GM18507 (cell line): ENCODE data around the gene MICAL2.

Source experiments
- DNase-seq: peaks from one replicate; pipeline ENCODE4 v3.0.0; 2011; ENCODE audit warnings: low read depth; ENCODE audit not compliant: insufficient read length; ENCODE audit errors: extremely low spot score
- FAIRE-seq: peaks from 2 replicates; lab custom pipeline; 2011; peaks lifted over from hg19 to GRCh38; lab: Jason Lieb, UNC

The MICAL2 gene, protein sequence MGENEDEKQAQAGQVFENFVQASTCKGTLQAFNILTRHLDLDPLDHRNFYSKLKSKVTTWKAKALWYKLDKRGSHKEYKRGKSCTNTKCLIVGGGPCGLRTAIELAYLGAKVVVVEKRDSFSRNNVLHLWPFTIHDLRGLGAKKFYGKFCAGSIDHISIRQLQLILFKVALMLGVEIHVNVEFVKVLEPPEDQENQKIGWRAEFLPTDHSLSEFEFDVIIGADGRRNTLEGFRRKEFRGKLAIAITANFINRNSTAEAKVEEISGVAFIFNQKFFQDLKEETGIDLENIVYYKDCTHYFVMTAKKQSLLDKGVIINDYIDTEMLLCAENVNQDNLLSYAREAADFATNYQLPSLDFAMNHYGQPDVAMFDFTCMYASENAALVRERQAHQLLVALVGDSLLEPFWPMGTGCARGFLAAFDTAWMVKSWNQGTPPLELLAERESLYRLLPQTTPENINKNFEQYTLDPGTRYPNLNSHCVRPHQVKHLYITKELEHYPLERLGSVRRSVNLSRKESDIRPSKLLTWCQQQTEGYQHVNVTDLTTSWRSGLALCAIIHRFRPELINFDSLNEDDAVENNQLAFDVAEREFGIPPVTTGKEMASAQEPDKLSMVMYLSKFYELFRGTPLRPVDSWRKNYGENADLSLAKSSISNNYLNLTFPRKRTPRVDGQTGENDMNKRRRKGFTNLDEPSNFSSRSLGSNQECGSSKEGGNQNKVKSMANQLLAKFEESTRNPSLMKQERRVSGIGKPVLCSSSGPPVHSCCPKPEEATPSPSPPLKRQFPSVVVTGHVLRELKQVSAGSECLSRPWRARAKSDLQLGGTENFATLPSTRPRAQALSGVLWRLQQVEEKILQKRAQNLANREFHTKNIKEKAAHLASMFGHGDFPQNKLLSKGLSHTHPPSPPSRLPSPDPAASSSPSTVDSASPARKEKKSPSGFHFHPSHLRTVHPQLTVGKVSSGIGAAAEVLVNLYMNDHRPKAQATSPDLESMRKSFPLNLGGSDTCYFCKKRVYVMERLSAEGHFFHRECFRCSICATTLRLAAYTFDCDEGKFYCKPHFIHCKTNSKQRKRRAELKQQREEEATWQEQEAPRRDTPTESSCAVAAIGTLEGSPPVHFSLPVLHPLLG

GRCh38 chr11:12110201-12110713, at the start of gene MICAL2:
TSS of gene MICAL2 (plus strand) at chr11:12110590. CDS start at chr11:12162156, 51,566 bp downstream.
- DNase-seq = peak; percentile 88
- no peak for FAIRE-seq

GRCh38 chr11:12061851-12062560, 48.4 kb upstream of the MICAL2 start:
- FAIRE-seq = no peak
- DNase-seq = no peak

GRCh38 chr11:12063251-12063650, 47.1 kb upstream of the MICAL2 start:
- DNase-seq = no peak

DNA sequence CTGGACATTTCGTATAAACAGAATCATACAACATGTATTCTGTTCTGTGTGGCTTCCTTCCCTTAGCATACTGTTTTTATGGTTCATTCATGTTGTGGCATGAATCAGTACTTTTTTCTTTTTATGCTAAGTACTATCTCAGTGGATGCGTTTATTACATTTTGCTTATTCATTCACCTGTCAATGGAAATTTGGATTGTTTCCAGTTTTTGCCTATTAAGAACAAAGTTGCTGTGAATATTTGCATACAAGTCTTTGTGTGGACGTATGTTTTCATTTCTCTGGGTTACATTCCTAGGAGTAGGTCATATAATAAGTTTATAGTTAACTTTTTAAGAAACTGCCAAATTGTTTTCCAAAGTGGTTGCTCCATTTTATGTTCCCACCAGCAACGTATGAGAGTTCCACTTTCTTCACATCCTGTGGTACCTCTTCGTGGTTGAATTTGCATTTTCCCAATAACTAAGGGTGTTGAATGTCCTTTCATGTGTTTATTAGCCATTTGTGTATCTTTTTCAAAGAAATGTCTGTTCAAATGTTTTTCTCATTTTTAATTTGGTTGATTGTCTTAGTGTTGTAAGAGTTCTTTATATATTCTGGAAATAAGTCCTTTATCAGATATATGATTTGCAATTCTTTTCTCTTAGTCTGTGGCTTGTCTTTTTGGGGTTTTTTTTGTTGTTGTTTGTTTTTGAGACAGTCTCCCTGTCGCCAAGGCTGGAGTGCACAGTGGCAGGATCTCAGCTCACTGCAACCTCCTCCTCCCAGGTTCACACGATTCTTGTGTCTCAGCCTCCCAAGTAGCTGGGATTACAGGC, 46.0 kb upstream of the MICAL2 start:
- no peak for FAIRE-seq
- no peak for DNase-seq

More at GRCh38 chr11:12063251-12063650, 47.1 kb upstream of the MICAL2 start:
- FAIRE-seq = no peak

DNA sequence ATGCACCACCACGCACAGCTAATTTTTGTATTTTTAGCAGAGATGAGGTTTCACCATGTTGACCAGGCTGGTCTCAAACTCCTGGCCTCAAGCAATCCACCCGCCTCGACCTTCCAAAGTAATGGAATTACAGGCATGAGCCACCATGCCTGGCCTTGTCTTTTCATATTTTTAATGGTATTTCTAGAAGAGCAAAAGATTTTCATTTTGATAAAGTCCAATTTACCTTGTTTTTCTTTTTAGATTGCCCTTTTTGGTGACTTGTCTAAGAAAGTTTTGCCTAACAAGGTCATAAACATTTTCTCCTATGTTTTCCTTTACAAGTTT, 45.5 kb upstream of the MICAL2 start:
- DNase-seq = no peak
- no peak for FAIRE-seq

- FAIRE-seq (no peak), DNase-seq (no peak)
Measured at GRCh38 chr11:12066056-12066798, 44.2 kb upstream of the MICAL2 start.

DNA sequence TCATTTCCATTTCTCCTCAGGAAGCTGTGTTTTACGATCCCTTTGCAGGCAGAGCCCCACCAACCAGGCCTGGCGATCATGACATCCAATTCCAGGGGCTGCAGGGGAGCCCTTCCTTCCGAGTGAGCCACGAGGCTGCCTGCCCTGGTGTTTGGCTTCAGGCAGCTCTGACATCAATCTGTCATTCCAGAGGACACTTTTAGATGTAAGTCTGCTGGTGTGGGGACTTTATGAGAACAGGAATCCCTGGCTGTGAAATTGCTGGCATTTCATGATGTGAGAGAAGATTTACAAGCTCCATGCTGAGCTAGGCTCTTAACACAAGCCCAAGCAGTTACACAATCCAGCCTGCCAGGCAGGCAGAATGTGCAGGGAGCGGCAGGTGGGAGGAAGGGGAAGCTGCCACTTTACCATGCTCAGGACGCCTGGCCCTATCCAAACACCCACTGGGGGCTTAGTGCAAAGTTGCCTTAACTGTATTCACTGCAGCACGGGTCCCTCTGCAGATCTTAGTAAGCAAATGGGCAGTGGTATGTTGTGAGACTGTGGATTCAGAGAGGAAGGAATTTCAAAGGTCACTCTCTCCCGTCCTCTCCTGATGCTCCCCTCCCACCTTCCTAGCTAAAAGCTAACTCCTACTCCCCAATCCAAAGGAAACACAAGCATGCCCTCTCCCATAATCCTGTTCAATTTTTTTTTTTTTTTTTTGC, 43.4 kb upstream of the MICAL2 start:
- no peak for FAIRE-seq

DNA sequence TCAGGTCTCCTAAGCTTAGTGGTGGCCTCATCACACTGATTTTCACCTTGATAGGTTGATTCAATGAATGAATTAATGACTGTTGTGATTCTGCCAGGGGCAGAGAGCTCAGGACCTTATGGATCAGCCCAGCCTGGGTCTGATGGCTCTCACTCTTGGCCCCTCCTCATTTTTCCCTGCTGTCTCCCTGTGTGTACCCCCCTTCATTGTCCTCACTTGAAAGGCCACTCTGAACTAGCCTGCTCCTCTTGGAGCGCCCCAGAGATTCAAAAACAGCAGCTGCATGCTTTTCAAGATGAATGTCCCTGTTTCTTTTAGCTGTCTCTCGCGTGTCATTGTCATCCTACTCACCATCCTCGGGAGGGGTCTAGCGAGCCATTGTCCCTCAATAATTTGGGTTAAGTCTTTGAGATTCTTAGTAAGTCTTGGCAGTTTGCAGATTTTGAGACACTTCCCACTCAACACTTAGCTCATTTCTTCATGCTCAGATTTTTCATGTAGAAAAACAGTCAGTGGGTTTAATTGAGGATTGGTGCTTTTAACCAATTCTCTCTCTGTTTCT, 42.5 kb upstream of the MICAL2 start:
- FAIRE-seq (no peak), DNase-seq (no peak)

More for the DNA sequence above, 43.4 kb upstream of the MICAL2 start:
- DNase-seq = no peak

DNA sequence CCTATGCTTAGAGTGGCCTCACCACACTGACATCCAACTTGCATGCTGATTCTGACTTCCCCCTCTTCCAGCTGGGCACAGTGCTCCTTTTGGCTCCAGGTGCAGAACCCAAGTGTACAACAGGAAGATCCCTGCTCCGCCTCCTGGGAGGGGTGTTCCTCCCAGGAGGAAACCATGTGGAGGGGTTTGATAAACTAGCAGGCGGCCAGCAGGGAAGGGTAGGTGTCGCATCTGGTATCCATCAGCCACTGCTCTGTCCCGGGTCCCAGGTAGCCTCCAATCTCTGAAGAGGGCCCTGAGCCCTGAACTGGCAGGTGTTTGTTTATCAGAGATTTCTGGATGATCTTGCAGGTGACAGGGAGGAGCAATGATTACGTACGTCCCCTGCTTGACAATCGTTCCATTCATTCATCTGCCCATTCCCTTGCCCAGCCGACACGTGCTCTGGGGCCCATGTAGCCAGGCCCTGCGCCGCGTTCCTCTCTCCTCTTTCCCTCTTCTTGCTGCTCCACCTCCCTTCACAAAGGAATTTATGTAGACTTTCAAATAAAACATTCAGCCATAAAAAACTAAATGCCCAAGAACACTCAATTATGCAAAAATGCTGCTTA, 41.2 kb upstream of the MICAL2 start:
- FAIRE-seq (no peak), DNase-seq (no peak)

DNA sequence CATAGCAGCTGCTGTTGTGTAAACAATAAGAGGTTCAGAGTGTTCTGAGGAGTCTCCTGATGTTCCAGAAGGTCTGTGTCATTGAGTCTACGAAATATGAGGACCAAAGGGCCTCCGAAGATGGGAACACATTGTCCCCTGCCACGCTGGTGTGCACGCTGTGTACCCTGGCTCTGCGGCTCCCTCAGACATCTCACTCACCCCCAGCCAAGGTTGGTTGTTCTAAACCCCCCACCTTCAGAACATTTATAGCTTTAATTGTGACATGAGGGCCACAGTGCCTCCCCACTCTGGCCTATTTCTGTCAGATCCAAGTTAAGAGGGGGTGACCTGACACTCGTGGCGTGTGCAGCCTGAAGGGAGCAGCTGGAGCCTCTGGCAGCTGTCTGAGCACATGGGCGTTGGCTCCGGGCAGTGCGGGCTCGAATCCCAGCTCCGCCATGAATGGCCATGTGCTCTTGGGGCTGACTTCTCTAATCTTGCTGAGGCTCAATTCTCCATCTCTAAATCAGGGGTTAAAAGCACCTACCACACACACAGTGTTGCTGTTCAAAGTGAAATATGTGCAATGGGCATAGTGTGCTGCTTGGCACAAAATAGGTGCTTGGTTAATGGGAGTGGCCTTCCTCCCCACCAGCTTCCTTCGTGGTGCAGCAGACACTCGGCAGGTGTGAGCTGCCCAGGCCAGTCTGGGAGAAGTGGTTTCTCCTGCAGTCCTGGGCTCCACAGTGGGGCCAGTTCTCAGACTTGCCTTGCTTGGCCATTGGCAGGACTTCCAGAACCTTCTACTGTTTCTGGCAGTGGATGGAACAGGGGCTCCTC, 39.7 kb upstream of the MICAL2 start:
- DNase-seq (no peak), FAIRE-seq (no peak)

GRCh38 chr11:12071574-12071973, 38.8 kb upstream of the MICAL2 start:
- FAIRE-seq (no peak), DNase-seq (no peak)

- no peak for DNase-seq
Measured at GRCh38 chr11:12073436-12073835, 37.0 kb upstream of the MICAL2 start.

DNA sequence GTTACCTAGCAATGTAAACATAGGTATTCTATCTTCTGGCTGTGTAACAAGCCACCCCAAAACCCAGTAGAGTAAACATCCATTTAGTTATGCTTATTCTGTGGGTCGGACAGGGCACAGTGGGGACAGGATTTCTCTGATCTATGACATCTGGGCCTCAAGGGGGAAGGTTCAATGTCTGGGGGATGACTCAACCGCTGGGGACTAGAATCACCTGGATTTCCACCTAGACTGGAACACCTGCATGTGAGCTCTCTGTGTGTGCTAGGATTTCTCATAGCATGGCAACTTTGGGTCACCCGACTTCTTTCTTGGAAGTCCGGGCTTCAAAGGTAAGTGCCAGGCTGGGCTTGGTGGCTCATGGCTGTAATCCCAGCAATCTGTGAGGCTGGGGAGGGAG, 36.5 kb upstream of the MICAL2 start:
- DNase-seq = no peak
- FAIRE-seq = no peak

More at GRCh38 chr11:12073436-12073835, 37.0 kb upstream of the MICAL2 start:
- FAIRE-seq = no peak

DNA sequence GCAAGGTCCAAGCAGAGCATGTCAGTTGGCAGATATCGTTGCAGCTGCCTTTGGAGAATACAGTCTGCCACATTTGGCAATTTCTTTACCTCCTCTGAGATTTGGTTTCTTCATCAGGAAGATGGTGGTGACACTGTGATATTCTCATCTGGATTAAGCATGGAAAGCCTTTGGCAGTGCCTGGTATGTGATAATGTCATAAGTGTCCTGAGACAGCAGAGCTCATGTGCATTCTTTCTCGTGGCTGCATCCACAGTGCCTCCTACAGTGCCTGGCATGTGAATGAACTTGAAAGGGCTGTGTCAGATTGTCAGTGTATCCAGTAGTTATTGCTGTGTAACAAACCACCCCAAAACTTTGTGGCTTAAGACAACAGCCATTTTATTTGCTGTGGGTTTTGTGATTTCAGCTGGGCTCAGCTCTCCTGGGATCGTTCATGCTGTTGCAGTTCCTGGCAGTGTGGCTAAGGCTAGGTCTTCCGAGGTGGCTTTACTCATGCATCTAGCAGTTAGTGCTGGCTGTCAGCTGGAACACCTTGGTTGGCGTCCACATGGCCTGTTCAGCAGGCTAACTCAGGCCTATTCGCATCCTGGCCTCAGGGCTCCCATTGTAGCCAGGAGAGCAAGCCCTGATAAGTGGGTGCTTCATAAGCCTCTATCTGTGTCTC, 35.7 kb upstream of the MICAL2 start:
- DNase-seq (no peak), FAIRE-seq (no peak)

DNA sequence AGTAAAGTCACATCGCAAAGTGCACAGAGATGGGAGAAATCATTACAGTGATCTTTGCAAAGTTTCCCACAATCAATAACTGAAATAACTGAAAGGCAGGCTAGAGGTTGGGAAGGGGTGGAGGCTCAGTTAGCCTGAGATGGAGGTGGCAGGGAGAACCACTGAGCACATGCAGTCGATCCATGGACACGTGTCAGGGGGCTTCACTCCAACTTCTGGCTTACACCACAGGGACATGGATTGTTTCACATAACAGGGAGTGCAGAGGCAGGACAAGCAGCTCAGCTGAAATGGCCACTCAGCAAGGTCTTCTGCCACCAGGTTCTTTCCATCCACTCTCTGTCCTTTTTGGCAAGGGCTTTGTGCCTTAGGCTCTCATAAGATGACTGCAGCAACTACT, 35.1 kb upstream of the MICAL2 start:
- DNase-seq = no peak
- no peak for FAIRE-seq
